Ishikawa (cell line): ENCODE data around the gene CMA1.

ENCODE experiments used
- EGR1 ChIP-seq: IDR thresholded peaks from 2 replicates; pipeline ENCODE4 v1.6.1; 2012
- EP300 ChIP-seq: IDR thresholded peaks from 2 replicates; pipeline ENCODE4 v1.6.1; 2012; ENCODE audit warnings: borderline replicate concordance
- RAD21 ChIP-seq: IDR thresholded peaks from 2 replicates; pipeline ENCODE4 v1.6.1; 2012; ENCODE audit warnings: low read depth
- YY1 ChIP-seq: IDR thresholded peaks from 2 replicates; pipeline ENCODE4 v1.6.1; 2012; ENCODE audit warnings: low read depth

DNA sequence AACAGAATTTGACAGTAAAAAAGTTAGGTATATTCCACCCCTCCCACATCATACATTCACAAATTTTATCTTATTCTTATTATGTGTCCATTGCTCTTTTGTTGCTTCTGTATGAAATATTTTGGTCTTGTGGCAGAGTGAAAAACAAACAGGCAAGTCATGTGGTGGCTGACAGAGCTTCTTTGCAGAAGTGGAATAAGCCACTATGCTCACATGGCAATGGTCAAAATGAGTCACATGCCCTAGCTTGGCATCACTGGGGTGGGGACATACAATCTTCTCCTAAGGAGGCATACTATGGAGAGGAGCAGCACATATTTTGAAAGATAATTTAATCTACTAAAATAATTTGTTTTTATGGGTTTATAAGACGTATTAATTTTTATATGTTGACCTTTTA is 27.7 kb upstream of the CMA1 start:
- TF ChIP-seq RAD21: no peak
- TF ChIP-seq YY1: no peak
- TF ChIP-seq EGR1: no peak
- TF ChIP-seq EP300: no peak
